ENCODE measurements around the gene MPST.

MPST gene

DNA sequence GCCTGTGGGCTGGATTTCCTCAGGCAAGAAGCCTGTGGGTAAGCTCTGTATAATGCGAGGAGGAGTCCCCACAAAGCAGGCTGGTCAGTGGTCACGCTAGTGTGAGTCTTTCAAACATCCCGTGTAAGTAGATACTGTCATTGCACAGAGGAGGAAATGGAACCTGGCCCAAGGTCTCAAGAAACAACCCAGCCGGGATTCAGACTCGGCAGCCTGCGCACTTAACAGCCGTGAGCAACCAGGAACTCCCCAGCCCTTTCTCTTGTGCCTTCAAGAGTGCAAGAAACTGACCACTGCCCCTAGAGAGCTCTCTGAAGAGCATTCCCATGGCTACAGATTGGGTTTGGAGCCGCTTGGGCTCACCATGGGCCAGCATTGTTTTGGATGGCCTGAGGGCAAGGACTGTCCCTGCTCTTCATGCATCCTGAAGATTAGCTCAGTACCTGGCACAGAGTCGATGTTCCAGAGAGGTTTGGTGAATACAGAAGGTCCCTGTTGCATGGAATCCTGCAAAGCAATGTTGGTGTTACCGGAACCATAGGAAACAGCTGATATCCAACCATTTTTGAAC, 6.0 kb downstream of the MPST start:
- WGBS, 2 donors (ENCODE audit: extremely low coverage in 2 of 2, insufficient read length in 2 of 2, insufficient replicate concordance in 1 of 2), result no CpG with 5 or more reads among the region's 10 CpGs
- no peak overlapping the region for H3K4me2 ChIP-seq (ENCODE audit: insufficient read depth, low read length, poor library complexity, severe bottlenecking)
- no peak overlapping the region for H2AK5ac ChIP-seq (ENCODE audit: low read depth, low read length)
- H3K23ac ChIP-seq (ENCODE audit: low read depth, low read length, poor library complexity), result no peak overlapping the region
- H3K4ac ChIP-seq (ENCODE audit: low read length), result no peak overlapping the region
- H3K27me3 ChIP-seq (ENCODE audit: control insufficient read depth in 3 of 3, insufficient read depth in 3 of 3, low read depth in 1 of 3, low read length in 3 of 3), result no peaks in the 10 kb centered on the region
- H3K18ac ChIP-seq (ENCODE audit: low read length), result no peak overlapping the region
- H4K91ac ChIP-seq (ENCODE audit: low read depth, low read length, poor library complexity), result no peak overlapping the region
- DNase-seq (ENCODE audit: low spot score), result no peak
- H4K8ac ChIP-seq (ENCODE audit: low read depth, low read length), result no peak overlapping the region
- H3K79me1 ChIP-seq (ENCODE audit: low read depth, low read length), result peaks cover 24% of the 10 kb centered on the region
- no peak overlapping the region for H2BK15ac ChIP-seq (ENCODE audit: low read length)
- no peak overlapping the region for H2BK120ac ChIP-seq (ENCODE audit: low read depth, low read length)
- no peak overlapping the region for H2AFZ ChIP-seq (ENCODE audit: low read length)
- H3K27ac ChIP-seq (replicated peaks; ENCODE audit: low read length), result no peak overlapping the region
- no peak overlapping the region for H3K14ac ChIP-seq (ENCODE audit: low read length)
- no peak overlapping the region for H2BK5ac ChIP-seq (ENCODE audit: low read length)
- peaks cover 47 to 85% of the 10 kb centered on the region in 2 donors for H3K36me3 ChIP-seq (replicated peaks in 1 of 2; ENCODE audit: control insufficient read depth in 2 of 2, insufficient read depth in 2 of 2, low read length in 2 of 2)
- peaks cover 0 to 5% of the 10 kb centered on the region in 2 donors for H3K4me1 ChIP-seq (ENCODE audit: control insufficient read depth in 2 of 2, insufficient read depth in 1 of 2, low read depth in 1 of 2, low read length in 2 of 2)
- no peak overlapping the region for H3K9ac ChIP-seq (ENCODE audit: low read depth, low read length, poor library complexity)
- H3K4me3 ChIP-seq (ENCODE audit: low read length in 2 of 2), result no peak overlapping the region
- H3K9me3 ChIP-seq (replicated peaks in 1 of 2; ENCODE audit: control insufficient read depth in 2 of 2, insufficient read depth in 1 of 2, low read depth in 1 of 2, low read length in 2 of 2), result no peaks in the 10 kb centered on the region
- no peak overlapping the region for H2BK12ac ChIP-seq (ENCODE audit: low read length)

DNA sequence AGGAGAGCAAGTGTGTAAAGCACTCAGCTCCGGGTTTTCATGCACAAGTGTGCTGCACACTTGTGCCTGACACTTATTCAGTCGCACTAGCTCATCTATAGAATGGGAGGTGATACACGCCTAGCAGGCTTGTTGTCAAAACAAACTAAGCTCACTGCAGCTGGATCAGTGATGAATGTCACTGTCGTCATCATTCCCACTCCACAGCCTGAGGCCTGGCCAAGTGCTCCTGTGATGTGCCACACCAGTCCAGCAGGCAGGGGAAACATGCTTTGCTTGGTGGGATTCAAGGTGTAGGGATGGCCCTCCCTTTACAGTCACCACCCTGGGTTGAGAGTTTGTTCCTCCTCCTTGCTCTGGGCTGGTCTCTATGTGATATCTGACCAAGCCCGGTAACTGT, 6.8 kb downstream of the MPST start:
- no peak overlapping the region for H2AFZ ChIP-seq (ENCODE audit: low read length)
- H2BK15ac ChIP-seq (ENCODE audit: low read length), result no peak overlapping the region
- no peak overlapping the region for H3K4ac ChIP-seq (ENCODE audit: low read length)
- H3K79me1 ChIP-seq (ENCODE audit: low read depth, low read length), result peaks cover 21% of the 10 kb centered on the region
- H3K4me1 ChIP-seq (ENCODE audit: control insufficient read depth in 2 of 2, insufficient read depth in 1 of 2, low read depth in 1 of 2, low read length in 2 of 2), result peaks cover 0 to 2% of the 10 kb centered on the region in 2 donors
- H2AK5ac ChIP-seq (ENCODE audit: low read depth, low read length), result no peak overlapping the region
- WGBS, 2 donors (ENCODE audit: extremely low coverage in 2 of 2, insufficient read length in 2 of 2, insufficient replicate concordance in 1 of 2), result no CpG with 5 or more reads among the region's 5 CpGs
- no peaks in the 10 kb centered on the region for H3K27me3 ChIP-seq (ENCODE audit: control insufficient read depth in 3 of 3, insufficient read depth in 3 of 3, low read depth in 1 of 3, low read length in 3 of 3)
- H3K14ac ChIP-seq (ENCODE audit: low read length), result no peak overlapping the region
- no peak overlapping the region for H3K18ac ChIP-seq (ENCODE audit: low read length)
- no peak overlapping the region for H2BK12ac ChIP-seq (ENCODE audit: low read length)
- H4K91ac ChIP-seq (ENCODE audit: low read depth, low read length, poor library complexity), result no peak overlapping the region
- peaks cover 45 to 84% of the 10 kb centered on the region in 2 donors for H3K36me3 ChIP-seq (replicated peaks in 1 of 2; ENCODE audit: control insufficient read depth in 2 of 2, insufficient read depth in 2 of 2, low read length in 2 of 2)
- no peak overlapping the region for H3K27ac ChIP-seq (replicated peaks; ENCODE audit: low read length)
- H2BK5ac ChIP-seq (ENCODE audit: low read length), result no peak overlapping the region
- H4K8ac ChIP-seq (ENCODE audit: low read depth, low read length), result no peak overlapping the region
- DNase-seq (ENCODE audit: low spot score), result no peak
- no peak overlapping the region for H3K4me3 ChIP-seq (ENCODE audit: low read length in 2 of 2)
- H3K9ac ChIP-seq (ENCODE audit: low read depth, low read length, poor library complexity), result peak overlapping the region; percentile 2
- no peak overlapping the region for H3K4me2 ChIP-seq (ENCODE audit: insufficient read depth, low read length, poor library complexity, severe bottlenecking)
- no peaks in the 10 kb centered on the region for H3K9me3 ChIP-seq (replicated peaks in 1 of 2; ENCODE audit: control insufficient read depth in 2 of 2, insufficient read depth in 1 of 2, low read depth in 1 of 2, low read length in 2 of 2)
- H2BK120ac ChIP-seq (ENCODE audit: low read depth, low read length), result no peak overlapping the region
- H3K23ac ChIP-seq (ENCODE audit: low read depth, low read length, poor library complexity), result no peak overlapping the region

DNA sequence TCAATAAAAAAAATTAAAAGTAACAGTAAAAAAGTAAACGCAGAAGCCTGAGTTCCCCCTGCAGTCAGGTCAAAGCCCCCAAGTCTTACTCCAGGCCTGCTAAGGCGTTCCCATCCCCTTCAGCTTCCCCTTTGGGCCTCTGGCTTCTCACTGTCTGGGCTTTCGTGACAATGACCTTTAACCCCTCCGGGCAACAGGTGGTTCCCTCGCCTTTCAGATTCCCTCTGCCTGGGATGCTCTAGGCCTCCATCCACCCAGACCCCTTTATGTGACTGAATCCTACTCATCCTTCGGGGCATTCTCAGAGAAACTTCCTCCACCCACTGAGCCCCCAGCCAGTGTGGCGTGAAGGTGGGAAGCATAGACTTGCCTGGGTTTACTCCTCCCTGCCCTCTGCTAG, 8.0 kb downstream of the MPST start:
- Histone ChIP-seq H3K9me3 (replicated peaks in 1 of 2; ENCODE audit: control insufficient read depth in 2 of 2, insufficient read depth in 1 of 2, low read depth in 1 of 2, low read length in 2 of 2) (no peaks in the 10 kb centered on the region), H2AK5ac (ENCODE audit: low read depth, low read length) (no peak overlapping the region), H3K36me3 (replicated peaks in 1 of 2; ENCODE audit: control insufficient read depth in 2 of 2, insufficient read depth in 2 of 2, low read length in 2 of 2) (peaks cover 45 to 75% of the 10 kb centered on the region in 2 donors), H2BK5ac (ENCODE audit: low read length) (no peak overlapping the region), H2BK15ac (ENCODE audit: low read length) (no peak overlapping the region), H2BK12ac (ENCODE audit: low read length) (no peak overlapping the region), H3K4me3 (ENCODE audit: low read length in 2 of 2) (no peak overlapping the region), H2AFZ (ENCODE audit: low read length) (no peak overlapping the region), H3K4me1 (ENCODE audit: control insufficient read depth in 2 of 2, insufficient read depth in 1 of 2, low read depth in 1 of 2, low read length in 2 of 2) (no peaks in the 10 kb centered on the region), H3K18ac (ENCODE audit: low read length) (no peak overlapping the region), H3K9ac (ENCODE audit: low read depth, low read length, poor library complexity) (no peak overlapping the region), H3K23ac (ENCODE audit: low read depth, low read length, poor library complexity) (no peak overlapping the region), H3K4ac (ENCODE audit: low read length) (no peak overlapping the region), H4K91ac (ENCODE audit: low read depth, low read length, poor library complexity) (no peak overlapping the region), H2BK120ac (ENCODE audit: low read depth, low read length) (no peak overlapping the region), H3K4me2 (ENCODE audit: insufficient read depth, low read length, poor library complexity, severe bottlenecking) (no peak overlapping the region), H3K27ac (replicated peaks; ENCODE audit: low read length) (no peak overlapping the region), H4K8ac (ENCODE audit: low read depth, low read length) (no peak overlapping the region), H3K27me3 (ENCODE audit: control insufficient read depth in 3 of 3, insufficient read depth in 3 of 3, low read depth in 1 of 3, low read length in 3 of 3) (no peaks in the 10 kb centered on the region), H3K14ac (ENCODE audit: low read length) (no peak overlapping the region), H3K79me1 (ENCODE audit: low read depth, low read length) (peaks cover 14% of the 10 kb centered on the region)
- WGBS, 2 donors (ENCODE audit: extremely low coverage in 2 of 2, insufficient read length in 2 of 2, insufficient replicate concordance in 1 of 2), result no CpG with 5 or more reads among the region's 7 CpGs
- no peak for DNase-seq (ENCODE audit: low spot score)

DNA sequence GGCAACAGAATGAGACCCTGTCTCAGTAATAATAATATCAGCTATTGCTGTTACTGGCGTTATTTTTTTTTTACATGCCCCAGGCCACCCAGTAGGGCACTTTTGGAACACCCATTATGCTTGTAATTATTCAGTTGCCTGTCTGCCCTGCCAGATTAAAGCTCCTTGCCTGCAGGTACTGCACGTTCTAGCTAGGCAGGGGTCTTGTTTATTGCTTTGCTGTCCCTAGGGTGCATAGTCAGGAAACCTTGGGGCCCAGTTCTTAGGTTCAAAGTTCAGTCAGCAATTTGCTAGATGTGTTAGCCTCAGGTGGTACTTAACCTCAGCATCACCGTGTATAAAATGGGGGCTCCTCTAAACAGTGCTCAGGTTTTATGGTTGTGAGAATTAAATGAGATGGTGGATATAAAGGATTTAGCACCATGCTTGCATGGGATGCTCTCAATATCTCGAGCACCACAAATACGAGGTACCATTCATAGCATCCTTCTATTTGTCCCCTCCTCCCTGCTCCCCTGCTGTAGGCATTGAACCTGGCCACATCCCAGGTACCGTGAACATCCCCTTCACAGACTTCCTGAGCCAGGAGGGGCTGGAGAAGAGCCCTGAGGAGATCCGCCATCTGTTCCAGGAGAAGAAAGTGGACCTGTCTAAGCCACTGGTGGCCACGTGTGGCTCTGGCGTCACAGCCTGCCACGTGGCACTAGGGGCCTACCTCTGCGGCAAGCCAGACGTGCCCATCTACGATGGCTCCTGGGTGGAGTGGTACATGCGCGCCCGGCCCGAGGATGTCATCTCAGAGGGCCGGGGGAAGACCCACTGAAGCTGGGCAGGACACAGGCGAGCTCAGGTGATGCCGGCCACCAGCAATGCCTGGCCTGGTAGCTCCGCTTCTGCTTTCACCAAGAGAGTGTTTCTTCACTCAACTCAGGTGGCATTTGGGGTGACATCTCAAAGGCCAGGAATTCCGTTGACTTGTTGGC, 9.4 kb downstream of the MPST start:
- Histone ChIP-seq H3K4me3 (ENCODE audit: low read length in 2 of 2) (no peak overlapping the region), H3K9me3 (replicated peaks in 1 of 2; ENCODE audit: control insufficient read depth in 2 of 2, insufficient read depth in 1 of 2, low read depth in 1 of 2, low read length in 2 of 2) (no peaks in the 10 kb centered on the region), H3K23ac (ENCODE audit: low read depth, low read length, poor library complexity) (no peak overlapping the region), H2BK15ac (ENCODE audit: low read length) (no peak overlapping the region), H3K4me1 (ENCODE audit: control insufficient read depth in 2 of 2, insufficient read depth in 1 of 2, low read depth in 1 of 2, low read length in 2 of 2) (peaks cover 0 to 2% of the 10 kb centered on the region in 2 donors), H3K9ac (ENCODE audit: low read depth, low read length, poor library complexity) (peak overlapping the region; percentile 14), H3K4ac (ENCODE audit: low read length) (no peak overlapping the region), H2BK120ac (ENCODE audit: low read depth, low read length) (no peak overlapping the region), H3K36me3 (replicated peaks in 1 of 2; ENCODE audit: control insufficient read depth in 2 of 2, insufficient read depth in 2 of 2, low read length in 2 of 2) (peaks cover 45 to 65% of the 10 kb centered on the region in 2 donors), H2AK5ac (ENCODE audit: low read depth, low read length) (no peak overlapping the region), H3K79me1 (ENCODE audit: low read depth, low read length) (peaks cover 11% of the 10 kb centered on the region), H4K91ac (ENCODE audit: low read depth, low read length, poor library complexity) (no peak overlapping the region), H3K27ac (replicated peaks; ENCODE audit: low read length) (no peak overlapping the region), H2AFZ (ENCODE audit: low read length) (no peak overlapping the region), H3K4me2 (ENCODE audit: insufficient read depth, low read length, poor library complexity, severe bottlenecking) (no peak overlapping the region), H2BK5ac (ENCODE audit: low read length) (no peak overlapping the region), H3K27me3 (ENCODE audit: control insufficient read depth in 3 of 3, insufficient read depth in 3 of 3, low read depth in 1 of 3, low read length in 3 of 3) (no peaks in the 10 kb centered on the region), H3K18ac (ENCODE audit: low read length) (no peak overlapping the region), H4K8ac (ENCODE audit: low read depth, low read length) (no peak overlapping the region), H3K14ac (ENCODE audit: low read length) (no peak overlapping the region), H2BK12ac (ENCODE audit: low read length) (no peak overlapping the region)
- WGBS, 2 donors (ENCODE audit: extremely low coverage in 2 of 2, insufficient read length in 2 of 2, insufficient replicate concordance in 1 of 2), result no CpG with 5 or more reads among the region's 22 CpGs
- no peak for DNase-seq (ENCODE audit: low spot score)
